Activated naive CD8-positive, alpha-beta T cell treated with anti-CD3 and anti-CD28 coated beads, Interleukin-2, amount 10 ng/mL, durations not matched to agents 7 days and 5 days (primary cell): ENCODE data around the gene LRRC1. TPM values are rescaled to one million over a fixed set of nuclear protein-coding genes. Genes with fewer than 3 reads are reported as not detected.

Experiments used
- total RNA-seq, 2 experiments: library from RNA; stranded (reverse); gene quantifications; one replicate each; pipeline ENCODE4 v1.2.3, GENCODE V29; 2021

Gene LRRC1
- total RNA-seq, 2 experiments from 2014 or later: 3.5 to 4.2 TPM

Other genes with a start within 250 kb of the LRRC1 start
- 10 to 100 TPM; 32.2 to 33.7 TPM for gene GCLC, start 249.9 kb upstream of the LRRC1 start, total RNA-seq
- under 1 TPM; 0.17 to 0.34 TPM for gene KLHL31, start 129.2 kb upstream of the LRRC1 start, total RNA-seq